Transverse colon (tissue), 4 donors: ENCODE measurements around the gene DCAF11. TPM values are rescaled to one million over a fixed set of nuclear protein-coding genes. Genes with fewer than 3 reads are reported as not detected.

ENCODE experiments used
- DNase-seq: peaks from one replicate; pipeline ENCODE4 v3.0.0-alpha.2; 2019
- H3K27ac ChIP-seq, 4 donors: fragments of 200-600 bp; sonication (generic); 2 replicates each; pipeline ENCODE4 v1.5.1; 2016 to 2018; ENCODE audit warnings: inconsistent platforms in 4 of 4
- H3K27me3 ChIP-seq: fragments of 200-600 bp; sonication (generic); 2 replicates; pipeline ENCODE4 v1.5.1; 2017; ENCODE audit warnings: inconsistent platforms
- H3K36me3 ChIP-seq, 4 donors: fragments of 200-600 bp; sonication (generic); 2 replicates each; pipeline ENCODE4 v1.5.1; 2017 to 2019; ENCODE audit warnings: inconsistent platforms in 4 of 4
- H3K4me1 ChIP-seq, 4 donors: fragments of 200-600 bp; sonication (generic); 2 replicates each; pipeline ENCODE4 v1.5.1; 2017 to 2020; ENCODE audit warnings: inconsistent platforms in 4 of 4
- H3K4me3 ChIP-seq, 4 donors: fragments of 200-600 bp; sonication (generic); 1 replicate in 1 of 4; 2 replicates in 3 of 4; pipeline versions ENCODE4 v1.5.1 to v1.6.1; 2017 to 2019; ENCODE audit warnings: inconsistent platforms in 4 of 4
- H3K9me3 ChIP-seq, 2 donors: fragments of 200-600 bp; sonication (generic); 2 replicates each; pipeline ENCODE4 v1.5.1; 2017 to 2019; ENCODE audit warnings: inconsistent platforms in 2 of 2
- EP300 ChIP-seq: sonication (generic); formaldehyde crosslinking; IDR thresholded peaks from one replicate; pipeline ENCODE4 v1.6.1; 2017; ENCODE audit warnings: antibody characterized with exemption, low read depth
- POLR2A ChIP-seq: fragments of 450-650 bp; IDR thresholded peaks from one replicate; pipeline ENCODE4 v1.6.1; 2016; ENCODE audit warnings: antibody characterized with exemption, mild to moderate bottlenecking, moderate library complexity
- POLR2AphosphoS5 ChIP-seq, 3 donors: sonication (generic); formaldehyde crosslinking; IDR thresholded peaks; one replicate each; pipeline ENCODE4 v1.6.1; 2016; ENCODE audit warnings: antibody characterized with exemption in 3 of 3
- WGBS, 2 donors: methylation state at CpG; one replicate each; pipeline ENCODE4 v1.1.5; 2018; ENCODE audit warnings: low coverage in 1 of 2; 5-methylcytosine and 5-hydroxymethylcytosine counted together
- in situ Hi-C, 4 donors: fragments of 200-750 bp; cut with MboI; loops; one replicate each; pipeline versions ENCODE4 v1.15.0 to v1.15.1; 2017; ENCODE audit warnings: low sequenced_read_pairs in 3 of 4, low pct_ligation_motif_present in 1 of 4, low pct_unique_long_range_greater_than_20kb in 1 of 4
- intact Hi-C: fragments of 100-400 bp; cut with DNase I; formaldehyde crosslinking; loops from one replicate; pipeline ENCODE4 v1.15.1; 2023; ENCODE audit warnings: low total_unique reads
- total RNA-seq, 4 donors: library from RNA; depleted of rRNA; stranded (reverse); fragments of >200 nt; gene quantifications; one replicate each; pipeline ENCODE4 v1.1.0, GENCODE V29; 2016
- TF ChIP-seq, protein P1 (sequence below), 5 experiments: fragments of 200-600 bp in 3 of 5; fragments of 450-650 bp in 2 of 5; sonication (generic) in 3 of 5; IDR thresholded peaks; 1 replicate in 2 of 5; 2 replicates in 3 of 5; pipeline ENCODE4 v1.5.1; 2016 to 2017; ENCODE audit warnings: antibody characterized with exemption in 5 of 5, inconsistent platforms in 3 of 5, mild to moderate bottlenecking in 2 of 5, moderate library complexity in 1 of 5

The DCAF11 gene
- total RNA-seq, 4 donors from 2014 or later: 86.4 to 267 (median 198) TPM

DNA sequence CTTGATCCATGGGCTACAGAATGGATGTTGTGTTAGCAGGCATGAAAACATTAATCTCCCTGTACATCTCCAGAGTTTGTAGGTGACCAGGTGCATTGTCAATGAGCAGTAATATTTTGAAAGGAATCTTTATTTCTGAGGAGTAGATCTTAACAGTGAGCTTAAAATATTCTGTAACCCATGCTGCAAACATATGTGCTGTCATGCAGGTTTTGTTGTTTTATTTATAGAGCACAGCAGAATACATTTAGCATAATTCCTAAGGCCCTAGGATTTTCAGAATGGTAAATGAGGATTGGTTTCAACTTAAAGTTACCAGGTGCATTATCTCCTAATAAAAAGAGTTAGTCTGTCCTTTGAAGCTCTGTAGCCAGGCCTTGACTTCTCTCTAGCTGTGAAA is 12.4 kb downstream of the DCAF11 start:
- in situ Hi-C loops (no loop called here), intact Hi-C loops (no loop called here)
- no peaks in the 10 kb centered on the region for H3K9me3 ChIP-seq
- H3K4me1 ChIP-seq: no peaks in the 10 kb centered on the region
- peaks cover 0 to 20% (median 6%) of the 10 kb centered on the region in 4 donors for H3K36me3 ChIP-seq
- no peak overlapping the region for H3K27ac ChIP-seq
- H3K4me3 ChIP-seq: no peak overlapping the region
- DNase-seq: no peak
- TF ChIP-seq EP300: no peak
- no peak for TF ChIP-seq POLR2AphosphoS5 (IDR thresholded peaks at IDR 0.05)
- TF ChIP-seq, protein P1, sequence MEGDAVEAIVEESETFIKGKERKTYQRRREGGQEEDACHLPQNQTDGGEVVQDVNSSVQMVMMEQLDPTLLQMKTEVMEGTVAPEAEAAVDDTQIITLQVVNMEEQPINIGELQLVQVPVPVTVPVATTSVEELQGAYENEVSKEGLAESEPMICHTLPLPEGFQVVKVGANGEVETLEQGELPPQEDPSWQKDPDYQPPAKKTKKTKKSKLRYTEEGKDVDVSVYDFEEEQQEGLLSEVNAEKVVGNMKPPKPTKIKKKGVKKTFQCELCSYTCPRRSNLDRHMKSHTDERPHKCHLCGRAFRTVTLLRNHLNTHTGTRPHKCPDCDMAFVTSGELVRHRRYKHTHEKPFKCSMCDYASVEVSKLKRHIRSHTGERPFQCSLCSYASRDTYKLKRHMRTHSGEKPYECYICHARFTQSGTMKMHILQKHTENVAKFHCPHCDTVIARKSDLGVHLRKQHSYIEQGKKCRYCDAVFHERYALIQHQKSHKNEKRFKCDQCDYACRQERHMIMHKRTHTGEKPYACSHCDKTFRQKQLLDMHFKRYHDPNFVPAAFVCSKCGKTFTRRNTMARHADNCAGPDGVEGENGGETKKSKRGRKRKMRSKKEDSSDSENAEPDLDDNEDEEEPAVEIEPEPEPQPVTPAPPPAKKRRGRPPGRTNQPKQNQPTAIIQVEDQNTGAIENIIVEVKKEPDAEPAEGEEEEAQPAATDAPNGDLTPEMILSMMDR (IDR thresholded peaks at IDR 0.05): no peak
- TF ChIP-seq POLR2A: no peak
- no peaks in the 10 kb centered on the region for H3K27me3 ChIP-seq

DNA sequence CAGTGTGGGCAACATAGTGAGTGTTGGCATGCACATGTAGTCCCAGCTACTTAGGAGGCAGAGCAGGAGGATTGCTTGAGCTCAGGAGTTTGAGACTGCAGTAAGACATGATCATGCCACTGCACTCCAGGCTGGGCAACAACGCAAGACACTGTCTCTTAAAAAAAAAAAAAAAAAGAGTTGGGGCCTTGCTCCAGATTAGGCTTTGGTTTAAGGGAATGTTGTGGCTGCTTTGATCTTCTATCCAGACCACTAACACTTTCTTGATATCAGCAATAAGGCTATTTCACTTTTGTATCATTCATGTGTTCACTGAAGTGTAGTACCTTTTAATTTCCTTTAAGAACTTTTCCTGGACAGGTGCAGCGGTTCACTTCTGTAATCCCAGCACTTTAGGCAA is 13.1 kb downstream of the DCAF11 start:
- Histone ChIP-seq H3K9me3 (no peaks in the 10 kb centered on the region), H3K27me3 (no peaks in the 10 kb centered on the region), H3K27ac (no peak overlapping the region), H3K36me3 (peaks cover 0 to 13% (median 3%) of the 10 kb centered on the region in 4 donors), H3K4me1 (no peaks in the 10 kb centered on the region), H3K4me3 (no peak overlapping the region)
- intact Hi-C loops (no loop called here), in situ Hi-C loops (no loop called here)
- TF ChIP-seq EP300: no peak
- no peak for TF ChIP-seq POLR2AphosphoS5 (IDR thresholded peaks at IDR 0.05)
- TF ChIP-seq, protein P1 (IDR thresholded peaks at IDR 0.05): no peak
- no peak for TF ChIP-seq POLR2A
- no peak for DNase-seq
- 64 to 87% methylated on average over 2 of the region's 2 CpGs for WGBS, 2 donors

- DNase-seq: no peak
- no peaks in the 10 kb centered on the region for H3K9me3 ChIP-seq
- intact Hi-C loops: no loop called here
- H3K4me3 ChIP-seq: no peak overlapping the region
- in situ Hi-C loops: no loop called here
- no peak overlapping the region for H3K27ac ChIP-seq
- H3K27me3 ChIP-seq: no peaks in the 10 kb centered on the region
- no peaks in the 10 kb centered on the region for H3K36me3 ChIP-seq
- no peaks in the 10 kb centered on the region for H3K4me1 ChIP-seq
- TF ChIP-seq POLR2AphosphoS5 (IDR thresholded peaks at IDR 0.05) (no peak), EP300 (no peak), POLR2A (no peak)
- TF ChIP-seq, protein P1 (IDR thresholded peaks at IDR 0.05): no peak
- 94 to 95% methylated on average over 2 to 8 of the region's 8 CpGs for WGBS, 2 donors
These were observed 14.9 kb downstream of the DCAF11 start for GRCh38 chr14:24129410-24129998.

- Histone ChIP-seq H3K36me3 (no peaks in the 10 kb centered on the region), H3K4me1 (peaks cover 1 to 3% (median 2%) of the 10 kb centered on the region in 4 donors), H3K27ac (no peak within 1 kb of the TSS), H3K9me3 (no peaks in the 10 kb centered on the region), H3K4me3 (no peak within 1 kb of the TSS), H3K27me3 (no peaks in the 10 kb centered on the region)
- in situ Hi-C loops: no loop called here
- intact Hi-C loops: no loop called here
- WGBS, 2 donors: 86 to 92% methylated on average over 5 of the region's 5 CpGs
- DNase-seq: no peak
- TF ChIP-seq POLR2A: no peak
- TF ChIP-seq POLR2AphosphoS5 (IDR thresholded peaks at IDR 0.05): no peak
- TF ChIP-seq, protein P1 (IDR thresholded peaks at IDR 0.05): no peak
- TF ChIP-seq EP300: no peak
These were observed 15.8 kb downstream of the DCAF11 start, which contains the start of gene FITM1 for GRCh38 chr14:24130380-24130716. Gene FITM1 (plus strand): TSS chr14:24130659. CDS start chr14:24131564, 905 bp downstream.
